Stimulated activated effector memory CD8-positive, alpha-beta T cell treated with anti-CD3 and anti-CD28 coated beads, Interleukin-12 subunit alpha, Interleukin-12 subunit beta, amount 100 ng/mL, for 72 hours (primary cell): ENCODE data around the gene SLC35F1.

Experiments used
- ATAC-seq: fragments of 150-1000 bp; cut with Tn5 transposase; 2 replicates; pipeline ENCODE4 v1.10.0; 2021
- DNase-seq, 2 donors: peaks; one replicate each; pipeline ENCODE4 v3.0.0; 2021 to 2022; ENCODE audit warnings: low spot score in 2 of 2
- H3K27ac Mint-ChIP-seq: one replicate; pipeline ENCODE4 v1.8.0; 2022; ENCODE audit warnings: mild to moderate bottlenecking, mixed read lengths
- H3K36me3 Mint-ChIP-seq: one replicate; pipeline ENCODE4 v1.8.0; 2022; ENCODE audit warnings: mild to moderate bottlenecking, mixed read lengths
- H3K4me1 Mint-ChIP-seq: one replicate; pipeline ENCODE4 v1.8.0; 2022; ENCODE audit warnings: mixed read lengths
- H3K4me3 Mint-ChIP-seq: one replicate; pipeline ENCODE4 v1.8.0; 2022; ENCODE audit warnings: mild to moderate bottlenecking, mixed read lengths
- H3K9me3 Mint-ChIP-seq: one replicate; pipeline ENCODE4 v1.8.0; 2022; ENCODE audit warnings: mixed read lengths

Gene SLC35F1

DNA sequence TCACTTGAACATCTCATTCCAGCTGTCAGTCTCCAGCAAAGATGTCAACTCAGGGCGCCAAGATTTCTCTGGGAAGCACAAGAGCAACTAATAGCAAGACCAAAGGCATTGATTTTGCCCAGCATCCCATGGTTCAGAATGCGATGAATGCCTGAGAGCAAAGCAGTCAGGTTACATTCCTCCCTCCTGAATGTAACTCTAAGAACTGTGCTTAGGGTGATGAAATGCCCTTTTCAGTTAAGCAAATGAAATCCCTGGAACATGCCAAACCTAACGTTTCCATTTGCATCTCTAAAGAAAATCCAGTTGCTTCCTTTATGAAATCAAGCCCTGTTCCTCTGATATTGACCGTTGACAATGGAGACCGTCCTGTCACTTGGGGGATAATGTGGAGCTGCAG lies 417.1 kb downstream of the SLC35F1 start:
- DNase-seq (no peak), ATAC-seq (no peak)
- Mint-ChIP-seq H3K4me1 (no peaks in the 10 kb centered on the region), H3K4me3 (no peak overlapping the region), H3K27ac (no peak overlapping the region), H3K9me3 (no peaks in the 10 kb centered on the region), H3K36me3 (no peaks in the 10 kb centered on the region)

DNA sequence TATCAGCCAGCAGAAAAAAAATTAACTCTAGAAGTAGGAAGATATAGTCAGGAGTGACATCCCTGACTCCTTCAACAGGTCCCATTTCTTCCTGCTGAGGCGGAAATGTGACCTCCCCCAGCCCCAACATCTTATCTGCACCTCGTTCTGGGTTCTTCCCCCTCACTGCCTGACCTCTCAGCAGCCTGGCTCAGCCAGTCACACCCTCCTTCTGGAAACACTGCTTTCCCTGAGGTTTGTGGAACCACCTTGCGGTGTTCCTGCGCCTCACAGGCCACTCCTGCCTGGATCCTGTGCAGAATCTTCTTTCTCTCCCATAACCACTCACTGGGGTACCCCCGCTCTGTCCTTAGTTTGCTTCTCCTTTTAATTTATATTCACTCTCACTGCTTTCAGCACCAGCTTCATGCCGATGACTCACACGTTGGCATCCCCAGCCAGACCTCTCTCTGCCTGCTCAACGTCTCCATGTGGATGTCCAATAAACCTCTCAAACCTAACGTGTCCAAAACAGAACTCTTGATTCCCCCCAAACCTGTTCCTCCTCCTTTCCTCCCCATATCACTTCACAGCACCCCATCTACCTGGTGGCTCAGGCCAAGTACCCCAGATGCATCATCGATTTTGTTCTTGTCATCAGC lies 418.3 kb downstream of the SLC35F1 start:
- H3K36me3 Mint-ChIP-seq, result no peaks in the 10 kb centered on the region
- H3K4me3 Mint-ChIP-seq, result no peak overlapping the region
- peak; percentile 11 for ATAC-seq
- H3K27ac Mint-ChIP-seq, result no peak overlapping the region
- H3K9me3 Mint-ChIP-seq, result no peaks in the 10 kb centered on the region
- H3K4me1 Mint-ChIP-seq, result no peaks in the 10 kb centered on the region
- DNase-seq, result no peak

GRCh38 chr6:118326712-118327111 lies 419.6 kb downstream of the SLC35F1 start:
- H3K4me1 Mint-ChIP-seq, result no peaks in the 10 kb centered on the region
- DNase-seq (no peak), ATAC-seq (no peak)
- H3K36me3 Mint-ChIP-seq, result no peaks in the 10 kb centered on the region
- no peak overlapping the region for H3K27ac Mint-ChIP-seq
- H3K4me3 Mint-ChIP-seq, result no peak overlapping the region
- H3K9me3 Mint-ChIP-seq, result no peaks in the 10 kb centered on the region

GRCh38 chr6:118327237-118327636 lies 420.2 kb downstream of the SLC35F1 start:
- Mint-ChIP-seq H3K36me3 (no peaks in the 10 kb centered on the region), H3K4me3 (no peak overlapping the region), H3K27ac (no peak overlapping the region), H3K4me1 (no peaks in the 10 kb centered on the region), H3K9me3 (no peaks in the 10 kb centered on the region)
- ATAC-seq (no peak), DNase-seq (no peak)

GRCh38 chr6:118333772-118334171 lies 426.7 kb downstream of the SLC35F1 start:
- Mint-ChIP-seq H3K27ac (no peak overlapping the region), H3K4me1 (no peaks in the 10 kb centered on the region), H3K4me3 (no peak overlapping the region), H3K36me3 (no peaks in the 10 kb centered on the region), H3K9me3 (peaks cover 4% of the 10 kb centered on the region)
- DNase-seq (no peak), ATAC-seq (no peak)

DNA sequence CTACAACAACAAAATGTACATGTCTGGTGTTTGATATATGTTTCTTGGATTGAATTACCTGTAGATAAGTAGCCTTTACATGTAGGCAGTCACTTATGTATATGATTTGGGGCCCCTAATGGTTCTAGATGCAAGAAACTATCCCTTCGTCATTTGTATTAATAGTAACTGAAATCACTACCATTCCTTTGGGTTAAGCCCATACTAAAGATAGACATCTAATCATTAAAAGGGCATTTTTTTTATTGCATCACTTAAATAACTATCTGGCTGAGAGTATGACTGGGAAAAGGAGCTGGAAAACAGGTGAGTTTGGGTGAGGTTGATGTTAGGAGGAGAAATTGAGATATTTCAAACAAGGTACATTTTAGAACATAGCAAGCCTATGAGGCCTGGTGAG lies 427.6 kb downstream of the SLC35F1 start:
- peaks cover 9% of the 10 kb centered on the region for H3K9me3 Mint-ChIP-seq
- no peak overlapping the region for H3K27ac Mint-ChIP-seq
- no peak for ATAC-seq
- DNase-seq, result no peak
- H3K4me1 Mint-ChIP-seq, result no peaks in the 10 kb centered on the region
- H3K4me3 Mint-ChIP-seq, result no peak overlapping the region
- H3K36me3 Mint-ChIP-seq, result no peaks in the 10 kb centered on the region

DNA sequence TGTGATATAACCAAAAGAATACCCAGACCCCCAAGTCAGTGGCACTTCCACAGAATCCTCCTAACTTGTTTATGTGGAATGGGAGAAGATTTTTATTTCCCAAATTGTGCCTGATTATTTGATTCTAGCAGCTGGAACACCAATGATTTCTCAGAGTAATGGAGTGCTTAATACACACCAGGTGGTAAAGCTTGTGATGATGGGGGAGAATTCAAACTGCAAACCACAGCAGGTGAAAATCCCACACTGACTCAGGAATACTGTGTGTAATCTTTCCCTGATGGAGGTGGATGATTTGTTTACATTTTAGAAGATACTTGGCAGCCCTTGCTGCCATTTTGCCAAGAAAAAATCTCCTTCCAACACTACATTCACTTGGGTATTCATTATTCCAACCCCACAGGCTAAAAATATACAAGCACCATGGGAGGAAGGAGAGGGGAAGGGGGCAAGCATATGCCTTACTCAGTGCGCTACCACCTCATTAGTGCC lies 428.3 kb downstream of the SLC35F1 start:
- ATAC-seq, result no peak
- Mint-ChIP-seq H3K9me3 (peaks cover 9% of the 10 kb centered on the region), H3K36me3 (no peaks in the 10 kb centered on the region), H3K4me3 (no peak overlapping the region), H3K27ac (no peak overlapping the region), H3K4me1 (no peaks in the 10 kb centered on the region)
- DNase-seq, result no peak

DNA sequence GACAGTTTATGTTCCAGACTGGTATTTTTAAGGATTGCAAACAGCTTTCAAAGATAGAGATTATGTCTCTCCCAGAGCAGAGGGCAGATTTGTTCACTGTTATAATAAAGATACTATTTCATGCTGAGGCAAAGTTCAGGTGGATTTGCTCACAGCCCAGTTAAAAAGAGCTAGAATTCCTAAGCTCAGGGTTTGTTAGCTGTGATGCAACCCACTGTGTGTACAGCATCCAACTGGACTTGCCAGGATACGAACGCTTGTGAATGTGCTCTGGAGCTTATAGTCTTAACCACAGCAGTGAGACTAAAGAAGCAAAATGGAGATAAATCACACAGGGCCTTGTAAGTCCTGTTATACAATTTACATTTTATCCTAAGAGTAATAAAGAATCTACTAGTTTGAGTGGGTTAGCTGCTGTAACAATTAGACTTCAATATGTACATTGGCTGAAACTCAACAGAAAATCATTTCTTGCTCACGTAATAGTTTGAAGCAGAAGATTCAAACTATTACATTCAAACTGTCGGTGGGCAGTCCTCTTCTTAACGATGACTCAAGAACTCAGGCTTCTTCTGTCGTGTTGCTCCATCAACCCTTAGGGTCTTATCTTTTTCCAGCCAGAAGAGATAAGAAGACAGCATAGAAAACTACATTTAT lies 437.1 kb downstream of the SLC35F1 start:
- H3K36me3 Mint-ChIP-seq, result no peaks in the 10 kb centered on the region
- ATAC-seq (no peak), DNase-seq (no peak)
- H3K27ac Mint-ChIP-seq, result no peak overlapping the region
- H3K4me1 Mint-ChIP-seq, result no peaks in the 10 kb centered on the region
- peaks cover 13% of the 10 kb centered on the region for H3K9me3 Mint-ChIP-seq
- no peak overlapping the region for H3K4me3 Mint-ChIP-seq

- Mint-ChIP-seq H3K27ac (no peak overlapping the region), H3K4me1 (no peaks in the 10 kb centered on the region), H3K9me3 (no peaks in the 10 kb centered on the region), H3K4me3 (no peak overlapping the region), H3K36me3 (no peaks in the 10 kb centered on the region)
- DNase-seq, result no peak
- ATAC-seq, result no peak
These were observed 443.9 kb downstream of the SLC35F1 start for GRCh38 chr6:118350881-118351430.

DNA sequence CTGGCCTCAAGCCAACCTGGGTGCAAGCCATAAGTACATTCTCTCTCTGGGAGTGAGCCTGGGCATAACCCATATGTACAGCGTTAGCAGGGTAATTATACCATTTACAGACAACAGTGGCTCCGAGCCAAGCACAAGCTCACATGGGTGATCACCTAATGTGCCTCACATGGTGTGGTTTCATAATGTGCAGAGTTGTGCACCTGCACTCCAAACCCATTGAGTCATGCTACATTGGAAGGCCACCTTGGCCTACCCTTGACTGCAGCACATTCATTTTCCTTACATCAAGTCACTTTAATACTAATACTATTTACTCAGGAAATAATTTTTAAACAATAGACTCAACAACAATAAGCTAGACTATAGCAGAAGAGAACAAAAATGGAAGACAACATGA lies 446.5 kb downstream of the SLC35F1 start:
- DNase-seq (no peak), ATAC-seq (no peak)
- Mint-ChIP-seq H3K4me1 (no peaks in the 10 kb centered on the region), H3K36me3 (peaks cover under 1% of the 10 kb centered on the region), H3K4me3 (no peak overlapping the region), H3K27ac (no peak overlapping the region), H3K9me3 (no peaks in the 10 kb centered on the region)

DNA sequence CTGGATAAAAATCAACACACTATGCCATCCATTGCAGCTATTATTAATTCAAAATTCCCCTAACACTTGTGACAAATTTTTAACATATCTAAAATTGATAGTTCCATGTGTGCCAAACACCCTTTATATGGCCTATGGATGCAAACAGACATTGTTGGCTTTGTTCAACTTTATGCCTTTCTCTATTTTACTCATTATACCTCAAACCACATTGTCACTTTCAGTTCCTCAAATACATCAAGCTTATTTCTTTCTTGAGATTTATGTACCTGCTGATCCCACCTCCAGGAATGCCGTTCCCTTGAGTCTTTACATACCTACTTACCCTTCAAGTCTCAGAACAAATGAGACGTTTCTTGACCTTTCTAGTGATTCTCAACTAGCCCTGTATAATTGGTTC lies 447.6 kb downstream of the SLC35F1 start:
- peak; percentile 31 for ATAC-seq
- H3K4me1 Mint-ChIP-seq, result no peaks in the 10 kb centered on the region
- DNase-seq, result no peak
- no peaks in the 10 kb centered on the region for H3K9me3 Mint-ChIP-seq
- H3K36me3 Mint-ChIP-seq, result peaks cover 6% of the 10 kb centered on the region
- no peak overlapping the region for H3K4me3 Mint-ChIP-seq
- H3K27ac Mint-ChIP-seq, result no peak overlapping the region

DNA sequence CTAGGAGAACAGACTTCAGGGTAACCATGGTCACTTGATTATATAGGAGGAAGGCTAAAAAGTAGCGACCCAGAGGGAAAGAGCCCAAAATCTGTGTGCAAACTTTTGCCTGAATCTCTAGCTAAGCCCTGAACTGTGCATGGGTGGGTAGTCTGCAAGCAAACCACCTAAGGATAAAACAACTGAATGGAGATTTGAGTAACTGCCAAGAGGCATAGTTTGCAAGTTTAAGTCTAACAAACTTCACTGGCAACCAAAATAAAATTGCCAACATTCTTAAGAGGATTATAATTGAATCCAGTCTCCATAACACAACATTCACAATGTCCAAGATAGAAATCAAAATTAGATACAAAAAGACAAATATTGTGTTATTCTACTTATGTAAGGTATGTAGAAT lies 449.0 kb downstream of the SLC35F1 start:
- no peak for ATAC-seq
- Mint-ChIP-seq H3K36me3 (peaks cover 6% of the 10 kb centered on the region), H3K27ac (no peak overlapping the region), H3K4me1 (no peaks in the 10 kb centered on the region), H3K4me3 (no peak overlapping the region), H3K9me3 (no peaks in the 10 kb centered on the region)
- DNase-seq, result no peak

DNA sequence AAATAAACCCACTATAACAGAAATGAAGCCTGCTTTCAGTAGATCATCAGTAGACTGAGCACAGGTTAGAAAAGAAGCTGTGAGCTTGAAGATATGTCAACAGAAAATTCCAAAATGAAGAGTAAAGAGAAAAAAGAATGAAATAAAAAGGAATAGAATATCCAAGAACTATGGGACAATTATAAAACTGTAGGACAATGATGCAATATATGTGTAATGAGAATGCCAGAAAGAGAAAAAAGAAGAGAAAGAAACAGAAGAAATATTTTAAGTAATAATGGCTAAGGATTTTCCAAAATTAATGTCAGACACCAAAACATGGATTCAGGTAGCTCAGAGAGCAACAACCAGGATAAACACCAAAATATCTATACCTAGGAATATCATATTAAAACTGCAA lies 449.6 kb downstream of the SLC35F1 start:
- no peaks in the 10 kb centered on the region for H3K9me3 Mint-ChIP-seq
- ATAC-seq (no peak), DNase-seq (no peak)
- H3K36me3 Mint-ChIP-seq, result peaks cover 6% of the 10 kb centered on the region
- no peaks in the 10 kb centered on the region for H3K4me1 Mint-ChIP-seq
- H3K27ac Mint-ChIP-seq, result no peak overlapping the region
- no peak overlapping the region for H3K4me3 Mint-ChIP-seq
